SU-DHL-6 (cell line): ENCODE measurements around the gene ANKRD28.

Experiments
- H2AFZ ChIP-seq: fragments of 200-600 bp; sonication (generic); 2 replicates; pipeline ENCODE4 v1.6.1; 2014; ENCODE audit warnings: low read depth, mild to moderate bottlenecking, moderate library complexity, mixed read lengths, antibody characterized with exemption, low read length; ENCODE audit not compliant: severe bottlenecking
- H3F3A ChIP-seq: fragments of 200-600 bp; shearing (Covaris generic); 2 replicates; pipeline ENCODE4 v1.6.0; 2016; ENCODE audit warnings: antibody characterized with exemption, mild to moderate bottlenecking; ENCODE audit not compliant: insufficient read depth
- H3K27ac ChIP-seq: fragments of 200-600 bp; sonication (generic); 2 replicates; pipeline ENCODE4 v1.5.1; 2016; ENCODE audit warnings: low read depth, mild to moderate bottlenecking, low read length, moderate library complexity, mixed read lengths
- H3K27me3 ChIP-seq: fragments of 200-600 bp; sonication (generic), shearing (Covaris generic); 2 replicates; pipeline ENCODE4 v1.6.0; 2014; ENCODE audit warnings: mild to moderate bottlenecking, low read length
- H3K36me3 ChIP-seq: fragments of 200-600 bp; sonication (generic); 2 replicates; pipeline ENCODE4 v1.6.1; 2014; ENCODE audit warnings: mild to moderate bottlenecking, low read length, mixed read lengths
- H3K4me2 ChIP-seq: fragments of 300-600, 200-600 bp; shearing (Covaris generic), sonication (generic); 2 replicates; pipeline ENCODE4 v1.6.0; 2014; ENCODE audit warnings: low read length, low read depth, mild to moderate bottlenecking; ENCODE audit not compliant: poor library complexity, severe bottlenecking
- H3K4me3 ChIP-seq: fragments of 200-600 bp; sonication (generic); 2 replicates; pipeline ENCODE4 v1.5.1; 2014; ENCODE audit warnings: antibody characterized with exemption, low read length, mild to moderate bottlenecking, mixed read lengths; ENCODE audit not compliant: insufficient read depth, poor library complexity, severe bottlenecking
- H3K79me2 ChIP-seq: fragments of 200-600 bp; sonication (generic); 2 replicates; pipeline ENCODE4 v1.6.1; 2014; ENCODE audit warnings: mild to moderate bottlenecking, low read length, moderate library complexity; ENCODE audit not compliant: insufficient read depth
- H3K9ac ChIP-seq: fragments of 200-600 bp; sonication (generic); 2 replicates; pipeline ENCODE4 v1.7.0; 2014; ENCODE audit warnings: mild to moderate bottlenecking, low read length
- H3K9me2 ChIP-seq: fragments of 200-600 bp; sonication (generic); replicated peaks from 2 replicates; pipeline ENCODE4 v1.6.1; 2014; ENCODE audit warnings: low read length; ENCODE audit not compliant: insufficient read depth
- H3K9me3 ChIP-seq: fragments of 200-600 bp; sonication (generic); 2 replicates; pipeline ENCODE4 v1.6.1; 2014; ENCODE audit warnings: low read length, mixed read lengths; ENCODE audit not compliant: insufficient read depth
- H4K20me1 ChIP-seq: fragments of 200-600 bp; sonication (generic); 2 replicates; pipeline ENCODE4 v1.6.1; 2014; ENCODE audit warnings: low read depth, mild to moderate bottlenecking, antibody characterized with exemption, low read length, moderate library complexity, mixed read lengths
- EZH2phosphoT487 ChIP-seq: fragments of 200-600 bp; sonication (generic), shearing (Covaris generic); conservative IDR thresholded peaks from 2 replicates; pipeline ENCODE4 v1.6.1; 2018; ENCODE audit warnings: mild to moderate bottlenecking, antibody characterized with exemption, low read length, moderate library complexity, mixed read lengths
- TF ChIP-seq, protein P1 (sequence below): fragments of 200-600 bp; sonication (generic); IDR thresholded peaks from one replicate; pipeline ENCODE4 v1.5.1; 2017; ENCODE audit warnings: antibody characterized with exemption, mild to moderate bottlenecking, low read length, moderate library complexity; ENCODE audit not compliant: insufficient read depth, poor library complexity, severe bottlenecking

The ANKRD28 gene

DNA sequence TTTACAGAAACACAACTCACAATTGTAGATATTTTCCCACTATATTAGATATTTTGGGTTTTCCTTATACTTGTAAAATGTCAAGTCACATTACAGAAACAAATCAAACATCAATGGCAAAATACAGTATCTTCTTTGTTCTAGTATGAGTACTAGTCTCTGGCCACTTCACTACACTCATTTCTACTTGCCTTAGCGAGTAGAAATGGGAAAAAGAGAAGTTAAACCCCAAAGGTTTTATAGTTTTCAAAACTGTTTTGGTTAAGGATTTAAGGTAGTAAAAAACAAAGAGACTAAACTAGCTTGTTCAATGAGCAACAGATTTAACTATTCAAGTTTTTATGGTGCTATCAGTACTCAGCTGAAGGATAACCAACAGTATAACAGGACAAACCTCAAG lies 114.5 kb downstream of the ANKRD28 start:
- TF ChIP-seq, protein P1, sequence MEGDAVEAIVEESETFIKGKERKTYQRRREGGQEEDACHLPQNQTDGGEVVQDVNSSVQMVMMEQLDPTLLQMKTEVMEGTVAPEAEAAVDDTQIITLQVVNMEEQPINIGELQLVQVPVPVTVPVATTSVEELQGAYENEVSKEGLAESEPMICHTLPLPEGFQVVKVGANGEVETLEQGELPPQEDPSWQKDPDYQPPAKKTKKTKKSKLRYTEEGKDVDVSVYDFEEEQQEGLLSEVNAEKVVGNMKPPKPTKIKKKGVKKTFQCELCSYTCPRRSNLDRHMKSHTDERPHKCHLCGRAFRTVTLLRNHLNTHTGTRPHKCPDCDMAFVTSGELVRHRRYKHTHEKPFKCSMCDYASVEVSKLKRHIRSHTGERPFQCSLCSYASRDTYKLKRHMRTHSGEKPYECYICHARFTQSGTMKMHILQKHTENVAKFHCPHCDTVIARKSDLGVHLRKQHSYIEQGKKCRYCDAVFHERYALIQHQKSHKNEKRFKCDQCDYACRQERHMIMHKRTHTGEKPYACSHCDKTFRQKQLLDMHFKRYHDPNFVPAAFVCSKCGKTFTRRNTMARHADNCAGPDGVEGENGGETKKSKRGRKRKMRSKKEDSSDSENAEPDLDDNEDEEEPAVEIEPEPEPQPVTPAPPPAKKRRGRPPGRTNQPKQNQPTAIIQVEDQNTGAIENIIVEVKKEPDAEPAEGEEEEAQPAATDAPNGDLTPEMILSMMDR, result no peak
- TF ChIP-seq EZH2phosphoT487, result no peak
- Histone ChIP-seq H3K79me2 (no peaks in the 10 kb centered on the region), H3K9ac (no peak overlapping the region), H3K9me3 (no peaks in the 10 kb centered on the region), H3K9me2 (no peaks in the 10 kb centered on the region), H3K27me3 (no peaks in the 10 kb centered on the region), H3F3A (peaks cover 6% of the 10 kb centered on the region; the same call in 1 of the 2 replicates), H4K20me1 (no peaks in the 10 kb centered on the region), H3K4me3 (no peak overlapping the region), H2AFZ (no peak overlapping the region), H3K27ac (no peak overlapping the region), H3K4me2 (no peak overlapping the region), H3K36me3 (peaks cover 42% of the 10 kb centered on the region)

DNA sequence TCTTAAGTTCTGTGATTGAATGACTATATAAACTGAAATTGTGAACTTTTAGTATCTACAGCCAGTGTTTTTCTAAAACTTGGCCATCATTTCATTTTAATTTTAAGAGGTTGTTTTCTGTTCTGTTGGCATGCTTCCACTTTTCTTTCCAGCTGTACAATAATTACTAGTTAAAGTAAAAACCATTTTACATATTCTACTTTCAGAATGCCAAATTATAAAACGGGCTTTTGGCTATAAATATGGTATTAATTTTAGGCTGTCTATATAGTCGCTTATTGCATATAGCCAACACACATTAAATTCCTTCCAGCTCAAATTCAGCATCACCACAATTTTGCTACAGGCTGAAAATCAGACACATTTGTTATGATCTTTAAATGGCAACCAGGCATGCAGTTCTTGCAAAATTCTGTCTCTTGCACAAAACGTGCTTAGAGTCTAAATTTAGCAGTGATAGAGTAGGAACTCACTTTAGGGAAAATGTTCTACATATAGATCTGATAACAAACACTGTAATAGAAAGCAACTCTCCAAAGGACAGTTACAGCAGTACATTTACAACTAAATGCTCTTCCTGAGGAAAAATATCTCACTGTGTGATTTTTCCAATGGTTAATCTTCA lies 115.1 kb downstream of the ANKRD28 start:
- no peaks in the 10 kb centered on the region for H3K9me2 ChIP-seq
- no peaks in the 10 kb centered on the region for H3K9me3 ChIP-seq
- H3K27me3 ChIP-seq, result no peaks in the 10 kb centered on the region
- H3K4me2 ChIP-seq, result no peak overlapping the region
- peaks cover 6% of the 10 kb centered on the region; the same call in 1 of the 2 replicates for H3F3A ChIP-seq
- H3K79me2 ChIP-seq, result no peaks in the 10 kb centered on the region
- TF ChIP-seq, protein P1, result no peak
- no peak for TF ChIP-seq EZH2phosphoT487
- no peak overlapping the region for H3K4me3 ChIP-seq
- H3K27ac ChIP-seq, result no peak overlapping the region
- H3K9ac ChIP-seq, result no peak overlapping the region
- no peak overlapping the region for H2AFZ ChIP-seq
- H3K36me3 ChIP-seq, result peaks cover 43% of the 10 kb centered on the region
- H4K20me1 ChIP-seq, result no peaks in the 10 kb centered on the region

DNA sequence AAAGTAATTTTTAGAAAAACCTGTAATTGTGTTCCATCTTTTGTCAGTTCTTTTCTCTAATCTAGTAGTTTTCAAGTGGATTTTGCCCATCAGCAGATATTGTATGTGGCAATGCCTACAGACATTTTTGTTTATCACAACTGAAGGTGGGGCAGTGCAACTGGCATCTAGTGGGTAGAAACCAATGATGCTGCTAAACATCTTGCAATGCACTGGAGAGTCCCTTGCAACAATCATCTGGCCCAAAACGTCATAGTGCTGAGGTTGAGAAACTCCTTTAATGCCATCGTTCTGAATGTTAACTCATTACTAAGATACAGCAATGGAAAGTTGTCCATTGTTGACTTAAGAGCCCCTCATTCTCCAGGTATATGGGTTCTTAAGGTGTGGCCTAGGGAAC lies 116.1 kb downstream of the ANKRD28 start:
- no peak overlapping the region for H2AFZ ChIP-seq
- H3K4me3 ChIP-seq, result no peak overlapping the region
- H3K4me2 ChIP-seq, result no peak overlapping the region
- H3K27me3 ChIP-seq, result no peaks in the 10 kb centered on the region
- H3K36me3 ChIP-seq, result peaks cover 51% of the 10 kb centered on the region
- no peaks in the 10 kb centered on the region for H3K9me3 ChIP-seq
- no peaks in the 10 kb centered on the region for H3K79me2 ChIP-seq
- H3K9me2 ChIP-seq, result no peaks in the 10 kb centered on the region
- H4K20me1 ChIP-seq, result no peaks in the 10 kb centered on the region
- peaks cover 6% of the 10 kb centered on the region; the same call in 1 of the 2 replicates for H3F3A ChIP-seq
- TF ChIP-seq, protein P1, result no peak
- no peak for TF ChIP-seq EZH2phosphoT487
- no peak overlapping the region for H3K27ac ChIP-seq
- H3K9ac ChIP-seq, result no peak overlapping the region
